Smooth muscle cell of the brain vasculature (primary cell): ENCODE data around the gene HELZ2.

ENCODE experiments used
- DNase-seq: peaks from one replicate; pipeline ENCODE4 v3.0.0-alpha.2; 2012; ENCODE audit warnings: low read depth, low spot score

The HELZ2 gene

GRCh38 chr20:63553251-63553932 is 20.6 kb downstream of the HELZ2 start:
- no peak for DNase-seq

GRCh38 chr20:63552481-63553249 is 21.4 kb downstream of the HELZ2 start:
- no peak for DNase-seq

- DNase-seq = no peak
These were observed 23.0 kb downstream of the HELZ2 start for GRCh38 chr20:63551068-63551467.

GRCh38 chr20:63549679-63550282 is 24.3 kb downstream of the HELZ2 start:
- no peak for DNase-seq

- no peak for DNase-seq
These were observed 25.0 kb downstream of the HELZ2 start for GRCh38 chr20:63549019-63549418.

- no peak for DNase-seq
These were observed 25.5 kb downstream of the HELZ2 start for GRCh38 chr20:63548542-63548941.

- DNase-seq = no peak
These were observed 26.1 kb downstream of the HELZ2 start, which contains the start of gene SRMS for GRCh38 chr20:63547725-63548480. Gene SRMS, minus strand, starts transcription at chr20:63547749. Its CDS starts 286 bp downstream, at chr20:63547463.

GRCh38 chr20:63546956-63547724 is 26.9 kb downstream of the HELZ2 start:
- DNase-seq = no peak

- no peak for DNase-seq
These were observed 27.6 kb downstream of the HELZ2 start for GRCh38 chr20:63546256-63546955.

- no peak for DNase-seq
These were observed 28.2 kb downstream of the HELZ2 start for GRCh38 chr20:63545814-63546213.

GRCh38 chr20:63544958-63545516 is 29.0 kb downstream of the HELZ2 start:
- no peak for DNase-seq

- DNase-seq = no peak
These were observed 29.6 kb downstream of the HELZ2 start for GRCh38 chr20:63544241-63544957.

GRCh38 chr20:63543733-63544132 is 30.3 kb downstream of the HELZ2 start:
- no peak for DNase-seq

- no peak for DNase-seq
These were observed 30.9 kb downstream of the HELZ2 start for GRCh38 chr20:63543131-63543530.

GRCh38 chr20:63542696-63543095 is 31.3 kb downstream of the HELZ2 start:
- DNase-seq = no peak

- DNase-seq = no peak
These were observed 31.9 kb downstream of the HELZ2 start for GRCh38 chr20:63542031-63542559.

GRCh38 chr20:63541371-63541770 is 32.7 kb downstream of the HELZ2 start:
- DNase-seq = no peak

- no peak for DNase-seq
These were observed 33.4 kb downstream of the HELZ2 start for GRCh38 chr20:63540417-63541186.
